HG03159 (cell line): Measurements from ENCODE around the gene SHISAL1.
"Not testable (repeated sequence)": the region's sequence is repeated elsewhere in the genome, so short reads cannot be mapped to it uniquely, and the experiment has no call there.

Experiments used
- ATAC-seq: cut with Tn5 transposase; IDR thresholded peaks from one replicate; pipeline ENCODE4 v1.9.1; 2021; ENCODE audit warnings: mild to moderate bottlenecking, moderate library complexity; ENCODE audit not compliant: unreplicated experiment

The SHISAL1 gene

GRCh38 chr22:44305455-44305854, 7.3 kb downstream of the SHISAL1 start:
- ATAC-seq = no peak

GRCh38 chr22:44304911-44305310, 7.8 kb downstream of the SHISAL1 start:
- ATAC-seq = no peak

- no peak for ATAC-seq
These were observed 8.4 kb downstream of the SHISAL1 start for GRCh38 chr22:44304354-44304753.

GRCh38 chr22:44302363-44302762, 10.4 kb downstream of the SHISAL1 start:
- not testable (repeated sequence) for ATAC-seq

- no peak for ATAC-seq
These were observed 11.7 kb downstream of the SHISAL1 start for GRCh38 chr22:44301039-44301438.

GRCh38 chr22:44299124-44299523, 13.6 kb downstream of the SHISAL1 start:
- ATAC-seq = no peak

GRCh38 chr22:44298406-44299091, 14.2 kb downstream of the SHISAL1 start:
- ATAC-seq = no peak

GRCh38 chr22:44297470-44298061, 15.2 kb downstream of the SHISAL1 start:
- ATAC-seq = no peak

GRCh38 chr22:44295406-44295805, 17.3 kb downstream of the SHISAL1 start:
- no peak for ATAC-seq

- ATAC-seq = no peak
These were observed 18.9 kb downstream of the SHISAL1 start for GRCh38 chr22:44293876-44294275.

- no peak for ATAC-seq
These were observed 19.7 kb downstream of the SHISAL1 start for GRCh38 chr22:44293034-44293433.

GRCh38 chr22:44292521-44292920, 20.2 kb downstream of the SHISAL1 start:
- no peak for ATAC-seq

GRCh38 chr22:44291674-44292360, 20.9 kb downstream of the SHISAL1 start:
- ATAC-seq = no peak

- ATAC-seq = no peak
These were observed 21.5 kb downstream of the SHISAL1 start for GRCh38 chr22:44291265-44291664.

- no peak for ATAC-seq
These were observed 23.2 kb downstream of the SHISAL1 start for GRCh38 chr22:44289414-44290171.

- no peak for ATAC-seq
These were observed 23.8 kb downstream of the SHISAL1 start for GRCh38 chr22:44288913-44289312.

- ATAC-seq = no peak
These were observed 25.0 kb downstream of the SHISAL1 start for GRCh38 chr22:44287741-44288140.

- no peak for ATAC-seq
These were observed 25.5 kb downstream of the SHISAL1 start for GRCh38 chr22:44287121-44287693.

GRCh38 chr22:44286646-44287045, 26.1 kb downstream of the SHISAL1 start:
- no peak for ATAC-seq

- no peak for ATAC-seq
These were observed 28.0 kb downstream of the SHISAL1 start for GRCh38 chr22:44284711-44285110.
